ENCODE results near the gene RD3L. TPM values are rescaled to one million over a fixed set of nuclear protein-coding genes. Genes with fewer than 3 reads are reported as not detected.

The RD3L gene
- total and polyA plus RNA-seq, 2 donors from 2014 or later = not detected

- Histone ChIP-seq H3K27me3 (ENCODE audit: control insufficient read depth, insufficient read depth, low read length) (no peaks in the 10 kb centered on the region), H3K27ac (ENCODE audit: low read depth in 2 of 2, low read length in 2 of 2) (no peak overlapping the region), H3K4me1 (ENCODE audit: control insufficient read depth in 2 of 3, insufficient read depth in 2 of 3, low read depth in 1 of 3, low read length in 3 of 3) (peaks cover 0 to 6% (median 0%) of the 10 kb centered on the region in 3 donors), H3K9me3 (ENCODE audit: control insufficient read depth in 2 of 3, insufficient read depth in 1 of 3, low read length in 3 of 3) (no peaks in the 10 kb centered on the region), H3K9ac (ENCODE audit: low read length in 3 of 3) (no peak overlapping the region), H3K4me3 (ENCODE audit: low read length in 3 of 3) (no peak overlapping the region), H3K36me3 (ENCODE audit: control insufficient read depth in 2 of 3, insufficient read depth in 3 of 3, low read length in 3 of 3) (peaks cover 3 to 33% (median 18%) of the 10 kb centered on the region in 3 donors)
- DNase-seq (no peak), FAIRE-seq (no peak)
- TF ChIP-seq, protein P1, sequence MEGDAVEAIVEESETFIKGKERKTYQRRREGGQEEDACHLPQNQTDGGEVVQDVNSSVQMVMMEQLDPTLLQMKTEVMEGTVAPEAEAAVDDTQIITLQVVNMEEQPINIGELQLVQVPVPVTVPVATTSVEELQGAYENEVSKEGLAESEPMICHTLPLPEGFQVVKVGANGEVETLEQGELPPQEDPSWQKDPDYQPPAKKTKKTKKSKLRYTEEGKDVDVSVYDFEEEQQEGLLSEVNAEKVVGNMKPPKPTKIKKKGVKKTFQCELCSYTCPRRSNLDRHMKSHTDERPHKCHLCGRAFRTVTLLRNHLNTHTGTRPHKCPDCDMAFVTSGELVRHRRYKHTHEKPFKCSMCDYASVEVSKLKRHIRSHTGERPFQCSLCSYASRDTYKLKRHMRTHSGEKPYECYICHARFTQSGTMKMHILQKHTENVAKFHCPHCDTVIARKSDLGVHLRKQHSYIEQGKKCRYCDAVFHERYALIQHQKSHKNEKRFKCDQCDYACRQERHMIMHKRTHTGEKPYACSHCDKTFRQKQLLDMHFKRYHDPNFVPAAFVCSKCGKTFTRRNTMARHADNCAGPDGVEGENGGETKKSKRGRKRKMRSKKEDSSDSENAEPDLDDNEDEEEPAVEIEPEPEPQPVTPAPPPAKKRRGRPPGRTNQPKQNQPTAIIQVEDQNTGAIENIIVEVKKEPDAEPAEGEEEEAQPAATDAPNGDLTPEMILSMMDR (IDR thresholded peaks at IDR 0.05; ENCODE audit: borderline replicate concordance, extremely low read depth, insufficient read depth) = no peak
- intact Hi-C loops (cut with DNase I) = no loop called here
These were observed 26.7 kb downstream of the RD3L start for GRCh38 chr14:103915616-103916015.

- TF ChIP-seq, protein P1 (IDR thresholded peaks at IDR 0.05; ENCODE audit: borderline replicate concordance, extremely low read depth, insufficient read depth) = no peak
- no peak overlapping the region for H3K27ac ChIP-seq (ENCODE audit: low read depth in 2 of 2, low read length in 2 of 2)
- DNase-seq (peak in 1 of 5 donors; percentile 42), FAIRE-seq (no peak)
- peaks cover 0 to 11% (median 7%) of the 10 kb centered on the region in 3 donors for H3K4me1 ChIP-seq (ENCODE audit: control insufficient read depth in 2 of 3, insufficient read depth in 2 of 3, low read depth in 1 of 3, low read length in 3 of 3)
- intact Hi-C loops (cut with DNase I) = no loop called here
- H3K36me3 ChIP-seq (ENCODE audit: control insufficient read depth in 2 of 3, insufficient read depth in 3 of 3, low read length in 3 of 3) = peaks cover 3 to 33% (median 15%) of the 10 kb centered on the region in 3 donors
- H3K9ac ChIP-seq (ENCODE audit: low read length in 3 of 3) = no peak overlapping the region
- H3K4me3 ChIP-seq (ENCODE audit: low read length in 3 of 3) = no peak overlapping the region
- H3K27me3 ChIP-seq (ENCODE audit: control insufficient read depth, insufficient read depth, low read length) = no peaks in the 10 kb centered on the region
- H3K9me3 ChIP-seq (ENCODE audit: control insufficient read depth in 2 of 3, insufficient read depth in 1 of 3, low read length in 3 of 3) = no peaks in the 10 kb centered on the region
These were observed 31.3 kb downstream of the RD3L start for GRCh38 chr14:103910984-103911383.

GRCh38 chr14:103910262-103910935 lies 31.9 kb downstream of the RD3L start:
- TF ChIP-seq, protein P1 (IDR thresholded peaks at IDR 0.05; ENCODE audit: borderline replicate concordance, extremely low read depth, insufficient read depth) = peak; percentile 83
- peaks cover 0 to 33% (median 15%) of the 10 kb centered on the region in 3 donors for H3K36me3 ChIP-seq (ENCODE audit: control insufficient read depth in 2 of 3, insufficient read depth in 3 of 3, low read length in 3 of 3)
- no peaks in the 10 kb centered on the region for H3K27me3 ChIP-seq (ENCODE audit: control insufficient read depth, insufficient read depth, low read length)
- no peak overlapping the region for H3K27ac ChIP-seq (ENCODE audit: low read depth in 2 of 2, low read length in 2 of 2)
- peak overlapping the region in 2 of 3 donors; percentile 33 to 36 for H3K4me3 ChIP-seq (ENCODE audit: low read length in 3 of 3)
- H3K9ac ChIP-seq (ENCODE audit: low read length in 3 of 3) = peak overlapping the region in 1 of 3 donors; percentile 36
- intact Hi-C loops (cut with DNase I) = no loop called here
- H3K4me1 ChIP-seq (ENCODE audit: control insufficient read depth in 2 of 3, insufficient read depth in 2 of 3, low read depth in 1 of 3, low read length in 3 of 3) = peaks cover 0 to 11% (median 7%) of the 10 kb centered on the region in 3 donors
- no peaks in the 10 kb centered on the region for H3K9me3 ChIP-seq (ENCODE audit: control insufficient read depth in 2 of 3, insufficient read depth in 1 of 3, low read length in 3 of 3)
- DNase-seq = peak; percentile 91 to 96 (median 94)
- peak; percentile 91 for FAIRE-seq

Data from kidney (tissue), 14 donors.